Measurements from ENCODE around the gene DNAH2. TPM values are rescaled to one million over a fixed set of nuclear protein-coding genes. Genes with fewer than 3 reads are reported as not detected.

The DNAH2 gene
- total RNA-seq, 1 donor from 2014 or later: 0.26 TPM

DNA sequence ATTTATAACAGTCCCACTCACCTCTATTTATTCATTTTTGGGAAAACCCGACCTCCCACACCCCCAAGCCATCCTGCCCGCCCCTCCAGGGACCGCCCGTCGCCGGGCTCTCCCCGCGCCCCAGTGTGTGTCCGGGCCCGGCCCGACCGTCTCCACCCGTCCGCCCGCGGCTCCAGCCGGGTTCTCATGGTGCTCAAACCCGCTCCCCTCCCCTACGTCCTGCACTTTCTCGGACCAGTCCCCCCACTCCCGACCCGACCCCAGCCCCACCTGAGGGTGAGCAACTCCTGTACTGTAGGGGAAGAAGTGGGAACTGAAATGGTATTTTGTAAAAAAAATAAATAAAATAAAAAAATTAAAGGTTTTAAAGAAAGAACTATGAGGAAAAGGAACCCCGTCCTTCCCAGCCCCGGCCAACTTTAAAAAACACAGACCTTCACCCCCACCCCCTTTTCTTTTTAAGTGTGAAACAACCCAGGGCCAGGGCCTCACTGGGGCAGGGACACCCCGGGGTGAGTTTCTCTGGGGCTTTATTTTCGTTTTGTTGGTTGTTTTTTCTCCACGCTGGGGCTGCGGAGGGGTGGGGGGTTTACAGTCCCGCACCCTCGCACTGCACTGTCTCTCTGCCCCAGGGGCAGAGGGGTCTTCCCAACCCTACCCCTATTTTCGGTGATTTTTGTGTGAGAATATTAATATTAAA lies 136.7 kb downstream of the DNAH2 start:
- no peak for DNase-seq (ENCODE audit: low read depth)
- Histone ChIP-seq H3K4me3 (ENCODE audit: low read depth, low read length) (no peak overlapping the region), H3K36me3 (ENCODE audit: control insufficient read depth, insufficient read depth, low read length) (peaks cover 40% of the 10 kb centered on the region), H3K27me3 (ENCODE audit: control insufficient read depth, insufficient read depth, low read length) (no peaks in the 10 kb centered on the region)
- TF ChIP-seq, protein P1, sequence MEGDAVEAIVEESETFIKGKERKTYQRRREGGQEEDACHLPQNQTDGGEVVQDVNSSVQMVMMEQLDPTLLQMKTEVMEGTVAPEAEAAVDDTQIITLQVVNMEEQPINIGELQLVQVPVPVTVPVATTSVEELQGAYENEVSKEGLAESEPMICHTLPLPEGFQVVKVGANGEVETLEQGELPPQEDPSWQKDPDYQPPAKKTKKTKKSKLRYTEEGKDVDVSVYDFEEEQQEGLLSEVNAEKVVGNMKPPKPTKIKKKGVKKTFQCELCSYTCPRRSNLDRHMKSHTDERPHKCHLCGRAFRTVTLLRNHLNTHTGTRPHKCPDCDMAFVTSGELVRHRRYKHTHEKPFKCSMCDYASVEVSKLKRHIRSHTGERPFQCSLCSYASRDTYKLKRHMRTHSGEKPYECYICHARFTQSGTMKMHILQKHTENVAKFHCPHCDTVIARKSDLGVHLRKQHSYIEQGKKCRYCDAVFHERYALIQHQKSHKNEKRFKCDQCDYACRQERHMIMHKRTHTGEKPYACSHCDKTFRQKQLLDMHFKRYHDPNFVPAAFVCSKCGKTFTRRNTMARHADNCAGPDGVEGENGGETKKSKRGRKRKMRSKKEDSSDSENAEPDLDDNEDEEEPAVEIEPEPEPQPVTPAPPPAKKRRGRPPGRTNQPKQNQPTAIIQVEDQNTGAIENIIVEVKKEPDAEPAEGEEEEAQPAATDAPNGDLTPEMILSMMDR (IDR thresholded peaks at IDR 0.05; ENCODE audit: insufficient read depth, low read length, severe bottlenecking): no peak
- FAIRE-seq: no peak

DNA sequence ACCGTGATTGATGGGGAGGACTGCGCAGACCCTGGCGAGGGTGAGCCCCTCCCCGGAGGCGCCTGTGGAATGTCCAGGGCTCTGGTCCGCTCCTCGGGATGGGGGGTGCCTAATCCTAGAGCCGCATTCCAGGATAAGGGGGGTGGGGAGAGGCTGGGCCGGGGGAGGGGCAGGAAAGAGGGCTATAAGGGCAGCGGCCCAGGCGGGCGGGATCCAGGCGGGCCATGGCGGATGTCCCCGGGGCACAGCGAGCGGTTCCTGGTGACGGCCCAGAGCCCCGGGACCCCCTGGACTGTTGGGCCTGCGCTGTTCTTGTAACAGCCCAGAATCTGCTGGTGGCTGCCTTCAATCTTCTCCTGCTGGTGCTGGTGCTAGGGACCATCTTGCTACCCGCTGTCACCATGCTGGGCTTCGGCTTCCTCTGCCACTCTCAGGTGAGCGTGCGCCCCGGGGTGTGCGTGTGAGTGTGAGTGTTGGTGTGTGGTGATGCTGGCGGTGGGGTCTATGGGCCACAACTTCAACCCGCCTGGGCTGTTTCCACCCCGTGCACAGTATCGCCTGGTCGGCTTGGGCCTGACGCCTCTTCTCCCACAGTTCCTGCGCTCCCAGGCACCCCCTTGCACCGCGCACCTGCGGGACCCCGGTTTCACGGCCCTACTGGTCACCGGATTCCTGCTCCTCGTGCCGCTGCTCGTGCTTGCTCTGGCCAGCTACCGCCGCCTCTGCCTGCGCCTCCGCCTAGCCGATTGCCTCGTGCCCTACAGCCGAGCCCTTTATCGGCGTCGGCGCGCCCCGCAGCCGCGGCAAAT lies 137.5 kb downstream of the DNAH2 start, which contains the start of gene TMEM88:
TSS of gene TMEM88 (plus strand) at position 216 of the 809 bp plus-strand sequence. CDS start at position 225, 9 bp downstream.
- Histone ChIP-seq H3K4me3 (ENCODE audit: low read depth, low read length) (no peak within 1 kb of the TSS), H3K27me3 (ENCODE audit: control insufficient read depth, insufficient read depth, low read length) (no peaks in the 10 kb centered on the region), H3K36me3 (ENCODE audit: control insufficient read depth, insufficient read depth, low read length) (peaks cover 34% of the 10 kb centered on the region)
- FAIRE-seq (no peak), DNase-seq (ENCODE audit: low read depth) (no peak)
- TF ChIP-seq, protein P1 (IDR thresholded peaks at IDR 0.05; ENCODE audit: insufficient read depth, low read length, severe bottlenecking): no peak

DNA sequence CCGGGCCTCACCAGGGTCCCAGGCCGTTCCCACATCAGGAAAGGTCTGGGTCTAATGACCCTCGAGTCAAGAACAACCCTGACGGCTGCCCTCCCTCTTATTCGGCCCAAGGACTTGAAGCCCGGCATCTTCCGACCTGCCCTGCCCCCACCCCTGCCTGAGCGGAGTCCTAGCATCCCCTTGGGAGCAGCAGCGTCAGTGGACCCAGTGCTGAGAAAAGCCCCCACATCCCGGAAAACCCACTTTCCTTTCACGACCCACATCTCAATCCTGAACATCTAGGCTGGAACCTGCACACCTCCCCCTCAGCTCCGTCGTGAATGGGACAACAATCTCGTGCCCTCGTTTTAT lies 138.1 kb downstream of the DNAH2 start:
- DNase-seq (ENCODE audit: low read depth) (no peak), FAIRE-seq (no peak)
- Histone ChIP-seq H3K27me3 (ENCODE audit: control insufficient read depth, insufficient read depth, low read length) (no peaks in the 10 kb centered on the region), H3K4me3 (ENCODE audit: low read depth, low read length) (no peak overlapping the region), H3K36me3 (ENCODE audit: control insufficient read depth, insufficient read depth, low read length) (peaks cover 31% of the 10 kb centered on the region)
- TF ChIP-seq, protein P1 (IDR thresholded peaks at IDR 0.05; ENCODE audit: insufficient read depth, low read length, severe bottlenecking): no peak

DNA sequence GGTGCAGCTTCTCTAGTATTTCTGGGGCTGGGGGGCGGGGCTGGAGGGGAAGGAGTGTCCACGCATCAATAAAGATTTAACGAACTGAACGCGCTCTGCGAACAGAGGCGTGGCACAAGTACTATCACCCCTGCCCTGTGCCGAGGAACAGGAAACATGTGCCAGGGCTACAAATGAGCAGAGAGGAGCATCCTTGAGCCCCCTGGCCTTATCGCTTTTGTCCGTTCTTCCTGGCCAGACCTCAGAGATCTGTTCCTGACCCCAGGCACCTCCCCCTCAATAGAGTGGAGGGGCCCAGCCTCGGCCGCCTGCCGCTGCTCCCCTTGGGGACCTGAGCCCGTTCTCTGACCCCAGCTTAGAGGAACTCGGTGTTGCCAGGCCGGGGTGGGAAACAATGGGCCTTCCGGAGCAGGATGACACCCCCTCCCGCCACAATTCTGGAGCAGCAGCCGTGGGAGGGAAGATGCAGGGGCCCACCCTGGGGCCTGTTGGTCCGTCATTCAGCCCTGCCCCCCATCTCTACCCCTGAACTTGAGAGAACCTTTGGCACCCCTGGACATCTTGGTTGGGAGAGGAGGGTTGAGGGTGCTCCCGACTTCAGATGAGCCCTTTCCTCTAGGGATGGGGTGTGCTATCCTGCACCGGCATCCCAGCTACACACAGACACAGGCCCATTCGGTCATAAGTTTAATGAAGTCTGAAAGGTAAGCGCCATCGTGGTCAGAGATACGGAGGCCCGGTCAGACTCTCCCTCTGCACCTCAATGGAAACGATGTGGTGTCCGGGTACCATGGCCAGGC lies 138.7 kb downstream of the DNAH2 start:
- TF ChIP-seq, protein P1 (IDR thresholded peaks at IDR 0.05; ENCODE audit: insufficient read depth, low read length, severe bottlenecking): no peak
- Histone ChIP-seq H3K27me3 (ENCODE audit: control insufficient read depth, insufficient read depth, low read length) (no peaks in the 10 kb centered on the region), H3K4me3 (ENCODE audit: low read depth, low read length) (peak overlapping the region; percentile 56), H3K36me3 (ENCODE audit: control insufficient read depth, insufficient read depth, low read length) (peaks cover 25% of the 10 kb centered on the region)
- DNase-seq (ENCODE audit: low read depth) (no peak), FAIRE-seq (no peak)

DNA sequence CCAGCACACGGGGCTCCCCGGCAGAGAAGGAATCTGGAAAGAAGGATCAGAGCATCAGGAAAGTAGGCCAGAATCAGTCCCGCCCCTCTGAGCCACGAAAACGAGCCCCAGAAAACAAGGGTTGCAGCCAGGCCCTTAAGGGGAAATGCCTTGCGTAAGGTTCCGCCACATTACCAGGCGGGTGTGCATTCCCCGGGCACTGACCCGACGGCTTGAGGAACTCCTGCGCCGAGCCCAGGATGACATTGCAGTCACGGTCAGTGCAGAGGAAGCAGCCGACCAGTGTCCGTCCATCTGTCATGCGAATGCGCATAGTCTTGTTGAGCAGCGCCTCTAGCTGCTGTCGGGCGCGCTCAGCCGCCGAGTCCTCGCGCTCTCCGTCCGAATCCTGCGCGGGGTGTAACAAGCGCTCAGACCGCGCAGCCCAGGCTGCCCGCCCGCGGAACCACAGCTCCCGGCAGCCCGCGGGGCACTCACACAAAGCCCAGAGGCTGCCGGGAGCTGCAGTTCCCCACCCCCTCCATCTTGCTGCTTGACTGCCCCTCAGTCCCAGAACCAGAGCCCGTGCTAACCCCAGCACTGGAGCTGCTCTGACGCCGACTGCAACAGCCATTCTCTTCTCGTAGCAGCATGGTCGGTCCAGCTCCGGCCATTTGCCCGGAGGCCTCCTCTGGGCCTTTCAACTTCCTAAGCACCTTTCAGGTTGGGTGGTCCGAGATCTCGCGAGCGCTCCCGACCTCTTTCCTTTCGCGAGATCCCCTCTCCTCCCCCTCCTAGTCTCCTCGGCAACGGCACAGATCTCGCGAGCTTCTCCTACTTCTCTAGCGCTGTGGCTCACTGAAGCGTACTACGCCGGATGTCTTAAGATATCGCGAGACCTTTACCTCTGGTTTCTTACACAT lies 139.5 kb downstream of the DNAH2 start, which contains the start of gene NAA38:
TSS of gene NAA38 (minus strand) at position 749 of the 902 bp plus-strand sequence. CDS start at position 653, 96 bp downstream.
- H3K27me3 ChIP-seq (ENCODE audit: control insufficient read depth, insufficient read depth, low read length): no peaks in the 10 kb centered on the region
- FAIRE-seq (no peak), DNase-seq (ENCODE audit: low read depth) (peak; percentile 98)
- peaks cover 20% of the 10 kb centered on the region for H3K36me3 ChIP-seq (ENCODE audit: control insufficient read depth, insufficient read depth, low read length)
- peak within 1 kb of the TSS; percentile 56 for H3K4me3 ChIP-seq (ENCODE audit: low read depth, low read length)
- TF ChIP-seq, protein P1 (IDR thresholded peaks at IDR 0.05; ENCODE audit: insufficient read depth, low read length, severe bottlenecking): peak; percentile 64
